Suprapubic skin (tissue), 4 donors: ENCODE measurements around the gene CDK11B.

Experiments
- CTCF ChIP-seq, 2 donors: fragments of 200-600 bp in 1 of 2; fragments of 450-650 bp in 1 of 2; sonication (generic) in 1 of 2; IDR thresholded peaks; one replicate each; pipeline ENCODE4 v1.5.1; 2016 to 2019; ENCODE audit warnings: antibody characterized with exemption in 2 of 2, mild to moderate bottlenecking in 1 of 2, moderate library complexity in 1 of 2
- EP300 ChIP-seq: sonication (generic); formaldehyde crosslinking; IDR thresholded peaks from one replicate; pipeline ENCODE4 v1.6.1; 2017; ENCODE audit warnings: antibody characterized with exemption
- POLR2A ChIP-seq, 2 donors: fragments of 450-650 bp; IDR thresholded peaks; one replicate each; pipeline ENCODE4 v1.6.1; 2017; ENCODE audit warnings: antibody characterized with exemption in 2 of 2, mild to moderate bottlenecking in 2 of 2, moderate library complexity in 2 of 2
- POLR2AphosphoS5 ChIP-seq, 3 donors: sonication (generic); formaldehyde crosslinking; IDR thresholded peaks; one replicate each; pipeline ENCODE4 v1.6.1; 2017; ENCODE audit warnings: antibody characterized with exemption in 3 of 3

GRCh38 chr1:1619917-1620361 is 38.9 kb downstream of the CDK11B start:
- no peak for TF ChIP-seq CTCF (IDR thresholded peaks at IDR 0.05)
- TF ChIP-seq POLR2AphosphoS5 (IDR thresholded peaks at IDR 0.05) = no peak
- no peak for TF ChIP-seq EP300
- TF ChIP-seq POLR2A (IDR thresholded peaks at IDR 0.05) = no peak
